A549 (cell line): ENCODE data around the gene KLRC4. TPM values are rescaled to one million over a fixed set of nuclear protein-coding genes. Genes with fewer than 3 reads are reported as not detected.

Source experiments
- ATAC-seq, 2 experiments: fragments of 200-7000 bp in 1 of 2; fragments of >200 bp in 1 of 2; cut with Nextera tagmentation in 1 of 2; cut with Tn5 transposase in 1 of 2; 3 replicates each; pipeline versions ENCODE4 v1.8.0 to v1.9.1; 2018 to 2020; ENCODE audit warnings: mild to moderate bottlenecking in 1 of 2, moderate library complexity in 1 of 2
- CTCF ChIA-PET: fragments of 300-600 bp; sonication (Branson Sonifier 250); formaldehyde crosslinking; extraction: SDS; loops from one replicate; lab custom pipeline; 2021; ENCODE audit warnings: antibody characterized with exemption, inconsistent platforms; lab: Yijun Ruan, JAX
- POLR2A ChIA-PET: fragments of 350-600 bp; formaldehyde crosslinking; extraction: SDS; loops from one replicate; lab custom pipeline; 2021; ENCODE audit warnings: antibody characterized with exemption, inconsistent platforms; lab: Yijun Ruan, JAX
- DNase-seq, 2 experiments: peaks; one replicate each; pipeline versions ENCODE4 v3.0.0 to v3.0.0-alpha.2; 2011 to 2016; ENCODE audit warnings: low read depth in 1 of 2, low spot score in 1 of 2
- FAIRE-seq: peaks from 2 replicates; lab custom pipeline; 2011; peaks lifted over from hg19 to GRCh38; lab: Jason Lieb, UNC
- H3K27ac ChIP-seq, 2 experiments: fragments of >200 bp; sonication (Bioruptor Twin); formaldehyde crosslinking; 3 replicates each; pipeline ENCODE4 v1.5.1; 2016 to 2017
- H3K4me1 ChIP-seq: fragments of >200 bp; sonication (Bioruptor Twin); formaldehyde crosslinking; 3 replicates; pipeline ENCODE4 v1.6.1; 2016
- H3K4me2 ChIP-seq: fragments of >200 bp; sonication (Bioruptor Twin); formaldehyde crosslinking; 3 replicates; pipeline ENCODE4 v1.6.1; 2016
- H3K4me3 ChIP-seq: fragments of >200 bp; sonication (Bioruptor Twin); formaldehyde crosslinking; 3 replicates; pipeline ENCODE4 v1.5.1; 2016
- H3K9me3 ChIP-seq: fragments of >200 bp; sonication (Bioruptor Twin); formaldehyde crosslinking; 3 replicates; pipeline ENCODE4 v1.6.1; 2016
- ATOH8 ChIP-seq: fragments of 250-450 bp; sonication (Bioruptor Pico); IDR thresholded peaks from 2 replicates; pipeline ENCODE4 v1.5.0; 2020; ENCODE audit warnings: low read depth, mild to moderate bottlenecking, moderate library complexity
- BCL3 ChIP-seq: fragments of >200 bp; sonication (Bioruptor Twin); formaldehyde crosslinking; IDR thresholded peaks from 3 replicates; pipeline ENCODE4 v1.6.1; 2016
- CEBPB ChIP-seq, 2 experiments: fragments of >200 bp in 1 of 2; sonication (Bioruptor Twin) in 1 of 2; formaldehyde crosslinking in 1 of 2; IDR thresholded peaks; 2 replicates each; pipeline ENCODE4 v1.6.1; 2012 to 2016
- CHD2 ChIP-seq: fragments of 150-350 bp; IDR thresholded peaks from 2 replicates; pipeline ENCODE4 v1.6.1; 2014; ENCODE audit warnings: low read length; ENCODE audit not compliant: partially characterized antibody
- CTCF ChIP-seq: fragments of >200 bp; sonication (Bioruptor Twin); formaldehyde crosslinking; IDR thresholded peaks from 3 replicates; pipeline ENCODE4 v1.5.1; 2016
- EHMT2 ChIP-seq: fragments of 200-600 bp; sonication (generic); IDR thresholded peaks from 2 replicates; pipeline ENCODE4 v1.6.1; 2016; ENCODE audit warnings: antibody characterized with exemption, low read depth, mild to moderate bottlenecking, moderate library complexity
- ESRRA ChIP-seq: fragments of 150-350 bp; IDR thresholded peaks from 2 replicates; pipeline ENCODE4 v1.6.1; 2014; ENCODE audit warnings: mild to moderate bottlenecking, low read length, borderline replicate concordance
- FOSL2 ChIP-seq, 2 experiments: fragments of 450-650 bp in 1 of 2; fragments of >200 bp in 1 of 2; sonication (Bioruptor Twin) in 1 of 2; formaldehyde crosslinking; IDR thresholded peaks; 2 replicates each; pipeline versions ENCODE4 v1.5.0 to v1.6.1; 2016 to 2020; ENCODE audit warnings: mild to moderate bottlenecking in 1 of 2, moderate library complexity in 1 of 2
- HES2 ChIP-seq: fragments of >200 bp; sonication (Bioruptor Twin); formaldehyde crosslinking; IDR thresholded peaks from 2 replicates; pipeline ENCODE4 v1.6.1; 2016
- HEYL ChIP-seq: fragments of 250-450 bp; sonication (Bioruptor Pico); IDR thresholded peaks from 2 replicates; pipeline ENCODE4 v1.8.0; 2021; ENCODE audit warnings: mild to moderate bottlenecking, moderate library complexity
- HMGXB4 ChIP-seq: fragments of 250-450 bp; sonication (Bioruptor Pico); IDR thresholded peaks from 2 replicates; pipeline ENCODE4 v1.5.0; 2021; ENCODE audit warnings: mild to moderate bottlenecking, moderate library complexity, borderline replicate concordance
- HOXA7 ChIP-seq: fragments of 250-450 bp; sonication (Bioruptor Pico); IDR thresholded peaks from 2 replicates; pipeline ENCODE4 v1.5.0; 2020; ENCODE audit warnings: mild to moderate bottlenecking, moderate library complexity
- JUNB ChIP-seq: fragments of >200 bp; sonication (Bioruptor Twin); formaldehyde crosslinking; IDR thresholded peaks from 2 replicates; pipeline ENCODE4 v1.6.1; 2016
- MAX ChIP-seq: IDR thresholded peaks from 2 replicates; pipeline ENCODE4 v1.6.1; 2012
- NFE2L2 ChIP-seq: fragments of 150-350 bp; conservative IDR thresholded peaks from 2 replicates; pipeline ENCODE4 v1.6.1; 2014; ENCODE audit warnings: low read length
- NR3C1 ChIP-seq: fragments of >200 bp; sonication (Bioruptor Twin); formaldehyde crosslinking; IDR thresholded peaks from 3 replicates; pipeline ENCODE4 v1.6.1; 2017
- PHF8 ChIP-seq: fragments of 200-600 bp; sonication (generic); IDR thresholded peaks from 2 replicates; pipeline ENCODE4 v1.6.1; 2016; ENCODE audit warnings: low read depth, mild to moderate bottlenecking, antibody characterized with exemption, moderate library complexity, borderline replicate concordance
- POLR2AphosphoS2 ChIP-seq: conservative IDR thresholded peaks from 2 replicates; pipeline ENCODE4 v1.6.1; 2012; ENCODE audit warnings: low read length, improper control_type of control experiment, inconsistent platforms
- RCOR1 ChIP-seq: fragments of 150-350 bp; IDR thresholded peaks from 2 replicates; pipeline ENCODE4 v1.6.1; 2014; ENCODE audit warnings: antibody characterized with exemption, low read length, low read depth
- SMC3 ChIP-seq: fragments of >200 bp; sonication (Bioruptor Twin); formaldehyde crosslinking; IDR thresholded peaks from 3 replicates; pipeline ENCODE4 v1.6.1; 2018; ENCODE audit warnings: inconsistent platforms
- SREBF2 ChIP-seq: fragments of 450-650 bp; IDR thresholded peaks from 2 replicates; pipeline ENCODE4 v1.6.1; 2014; ENCODE audit warnings: mild to moderate bottlenecking, moderate library complexity
- TFCP2L1 ChIP-seq: fragments of 250-450 bp; sonication (Bioruptor Pico); IDR thresholded peaks from 2 replicates; pipeline ENCODE4 v1.5.0; 2021; ENCODE audit warnings: mild to moderate bottlenecking
- ZNF302 ChIP-seq: fragments of 250-450 bp; sonication (Bioruptor Pico); IDR thresholded peaks from 2 replicates; pipeline ENCODE4 v1.9.0; 2021; ENCODE audit warnings: inconsistent platforms, mild to moderate bottlenecking, moderate library complexity
- WGBS: methylation state at CpG from one replicate; pipeline ENCODE4 v1.1.6; 2017; ENCODE audit errors: missing lambda C conversion rate; 5-methylcytosine and 5-hydroxymethylcytosine counted together
- polyA minus RNA-seq: library from RNA; depleted of rRNA, polyadenylated mRNA; stranded (reverse); fragments of >200 nt; gene quantifications from 2 replicates; pipeline ENCODE4 v1.2.3, GENCODE V29; 2011; rRNA and poly(A)+ RNA removed
- polyA plus RNA-seq, 4 experiments: library from polyadenylated mRNA; depleted of rRNA in 3 of 4; stranded (reverse); fragments of >200 nt; fragmentation: RNase III in 1 of 4; extraction: RNeasy Plus Mini Kit Qiagen cat#74134 plus additional on column Dnase treatment in 1 of 4; gene quantifications; 2 replicates in 3 of 4; 3 replicates in 1 of 4; pipeline ENCODE4 v1.2.3, GENCODE V29; 2011 to 2017

KLRC4 gene
- polyA plus RNA-seq (2011; rRNA removed) (not detected in 2 replicates), polyA plus RNA-seq (2017; fragmentation: RNase III; extraction: RNeasy Plus Mini Kit Qiagen cat#74134 plus additional on column Dnase treatment) (not detected in 3 replicates), polyA minus RNA-seq (not detected in 2 replicates)
- polyA plus RNA-seq (2012; cell fraction: cytosol; rRNA removed) = not detected in 2 replicates
- polyA plus RNA-seq (2012; cell fraction: nucleus; rRNA removed) = not detected in 2 replicates

GRCh38 chr12:10409392-10409791, at the start of gene KLRC4:
KLRC4 (minus strand) TSS chr12:10409757; CDS start chr12:10409575, 182 bp downstream.
- Histone ChIP-seq H3K4me2 (no peak within 1 kb of the TSS), H3K9me3 (peaks cover 5% of the 10 kb centered on the region; the same call in 1 of the 3 replicates), H3K27ac (no peak within 1 kb of the TSS)
- 4% methylated on average over 1 of the region's 1 CpG for whole genome bisulfite sequencing
- ChIA-PET POLR2A (no interaction called here), CTCF (interaction anchor here (0.9 kb wide), 1 partner anchor 1078 kb away, joined by 3 read pairs; no protein-coding TSS in a partner anchor)
- no peak for ATAC-seq
- TF ChIP-seq FOSL2 (IDR thresholded peaks at IDR 0.05) (no peak), FOSL2 (CRISPR knock-in tag; IDR thresholded peaks at IDR 0.05) (no peak), PHF8 (no peak), CEBPB (IDR thresholded peaks at IDR 0.05) (no peak), HEYL (CRISPR knock-in tag) (no peak), CTCF (no peak), HES2 (no peak), BCL3 (no peak), ZNF302 (CRISPR knock-in tag) (no peak), JUNB (no peak), TFCP2L1 (CRISPR knock-in tag) (no peak), ATOH8 (CRISPR knock-in tag) (no peak), NFE2L2 (no peak), POLR2AphosphoS2 (no peak), MAX (no peak), SREBF2 (no peak), RCOR1 (no peak), HOXA7 (CRISPR knock-in tag) (no peak)
- TF ChIP-seq, all 56 proteins: peak for 0
- FAIRE-seq (no peak), DNase-seq (no peak)
- no peak within 1 kb of the TSS for H3K4me3 ChIP-seq
- no peaks in the 10 kb centered on the region for H3K4me1 ChIP-seq

GRCh38 chr12:10457760-10458159, 48.2 kb upstream of the KLRC4 start:
- ATAC-seq (no peak), FAIRE-seq (no peak)
- POLR2A ChIA-PET = no interaction called here

More at GRCh38 chr12:10457760-10458159, 48.2 kb upstream of the KLRC4 start:
- Histone ChIP-seq H3K4me2 (no peak overlapping the region), H3K9me3 (peaks cover 23% of the 10 kb centered on the region), H3K4me3 (no peak overlapping the region), H3K4me1 (no peaks in the 10 kb centered on the region), H3K27ac (no peak overlapping the region)
- DNase-seq = no peak
- CTCF ChIA-PET = interaction anchor here (1.0 kb wide), 1 partner anchor 91 kb away, joined by 3 read pairs; no protein-coding TSS in a partner anchor
- TF ChIP-seq NR3C1 (no peak), ESRRA (no peak), HMGXB4 (CRISPR knock-in tag) (no peak), EHMT2 (no peak), CHD2 (no peak), JUNB (no peak), ATOH8 (CRISPR knock-in tag) (no peak), SMC3 (no peak), ZNF302 (CRISPR knock-in tag) (no peak), BCL3 (no peak)
- 71% methylated on average over 3 of the region's 3 CpGs for WGBS
